GM19099 (cell line): ENCODE measurements around the gene SLC37A1.

Experiments
- POLR2A ChIP-seq: IDR thresholded peaks from 3 replicates; pipeline ENCODE4 v1.6.1; 2011; ENCODE audit warnings: low read depth; ENCODE audit not compliant: insufficient read length; ENCODE audit errors: extremely low read depth

The SLC37A1 gene

DNA sequence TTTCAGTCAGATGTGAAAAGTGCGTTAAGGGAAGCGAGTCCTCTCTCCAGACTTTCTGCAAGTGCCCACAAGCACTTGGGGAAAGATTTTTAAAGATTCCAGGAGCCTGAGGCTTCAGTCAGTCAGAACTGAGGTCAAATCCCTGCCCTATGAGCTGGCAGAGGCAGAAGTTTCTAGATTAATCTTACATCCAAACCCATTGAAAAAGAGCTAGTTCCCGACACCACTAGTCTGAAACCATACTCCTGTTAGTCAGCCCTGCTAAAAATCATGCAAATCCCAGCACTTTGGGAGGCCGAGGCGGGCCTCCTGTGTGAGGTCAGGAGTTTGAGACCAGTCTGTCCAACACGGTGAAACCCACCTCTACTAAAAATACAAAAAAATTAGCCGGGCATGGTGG lies 38.6 kb upstream of the SLC37A1 start:
- no peak for TF ChIP-seq POLR2A

GRCh38 chr21:42475526-42476387 lies 37.9 kb upstream of the SLC37A1 start:
- no peak for TF ChIP-seq POLR2A

DNA sequence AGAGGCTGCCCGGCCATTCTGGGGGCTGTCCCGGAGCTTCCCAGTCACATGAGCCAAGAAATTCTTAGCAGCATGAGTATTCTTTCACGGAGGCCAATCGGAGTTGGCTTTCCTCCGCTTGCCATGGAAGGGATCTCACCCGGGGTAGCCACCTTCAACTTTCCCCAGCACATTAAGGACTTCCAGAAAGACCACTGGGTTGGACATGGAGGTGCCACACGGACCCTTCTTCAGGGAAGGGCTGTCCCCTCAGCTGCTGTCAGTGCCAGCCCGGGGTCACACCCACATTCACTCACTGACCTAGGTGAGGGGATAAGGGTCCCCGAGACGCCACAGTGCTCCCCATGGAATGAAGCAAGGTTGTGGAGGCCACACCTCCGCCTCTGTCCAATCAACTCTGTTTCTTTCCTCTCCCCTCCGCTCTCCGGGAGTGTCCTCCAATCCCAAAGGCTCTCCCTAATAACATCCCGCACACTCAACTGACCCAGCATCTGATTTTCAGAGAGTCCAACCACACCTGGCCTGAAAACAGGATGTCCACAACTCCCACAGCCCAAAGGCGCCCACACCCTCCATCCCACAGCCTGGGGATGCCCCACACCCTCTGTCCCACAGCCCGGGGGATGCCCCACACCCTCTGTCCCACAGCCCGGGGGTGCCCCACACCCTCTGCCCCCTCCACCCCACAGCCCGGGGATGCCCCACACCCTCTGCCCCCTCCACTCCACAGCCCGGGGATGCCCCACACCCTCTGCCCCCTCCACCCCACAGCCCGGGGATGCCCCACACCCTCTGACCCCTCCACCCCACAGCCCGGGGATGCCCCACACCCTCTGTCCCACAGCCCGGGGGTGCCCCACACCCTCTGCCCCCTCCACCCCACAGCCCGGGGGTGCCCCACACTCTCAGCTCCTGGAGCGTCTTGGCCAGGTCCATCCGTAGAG lies 37.0 kb upstream of the SLC37A1 start:
- no peak for TF ChIP-seq POLR2A

DNA sequence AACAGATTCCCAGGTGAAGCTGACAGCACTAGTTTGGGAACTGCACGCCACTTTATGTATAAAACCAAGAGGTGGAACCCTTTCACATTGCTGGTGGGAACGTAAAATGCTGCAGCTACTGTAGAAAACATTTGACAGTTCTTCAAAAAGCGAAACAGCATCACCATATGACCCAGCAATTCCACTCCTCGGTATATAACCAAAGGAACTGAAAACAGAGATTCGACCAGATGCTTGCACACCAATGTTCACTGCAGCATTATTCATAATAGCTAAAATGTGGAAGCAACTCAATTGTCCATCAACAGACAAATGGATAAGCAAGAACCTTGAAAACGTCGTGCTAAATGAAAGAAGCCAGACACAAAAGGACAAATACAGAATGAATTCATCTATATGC lies 35.1 kb upstream of the SLC37A1 start:
- TF ChIP-seq POLR2A: no peak

DNA sequence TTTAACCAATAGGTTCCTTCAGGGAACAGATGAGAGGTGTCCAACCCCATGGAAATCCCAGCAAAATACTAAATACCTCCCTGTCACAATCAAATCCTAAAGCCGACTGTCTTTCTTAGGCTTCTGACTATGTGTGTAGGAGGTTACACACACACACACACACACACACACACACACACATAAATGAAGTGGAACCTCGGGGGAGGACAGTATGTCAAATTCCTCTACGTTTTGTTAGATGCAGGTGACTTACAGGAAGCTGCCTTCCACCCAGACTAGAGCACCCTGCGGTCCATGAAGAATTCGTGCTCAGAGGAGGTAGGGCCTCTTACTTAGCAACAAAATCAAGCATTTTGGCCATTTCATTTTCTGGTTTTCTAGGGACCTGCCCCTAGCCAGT lies 34.1 kb upstream of the SLC37A1 start:
- TF ChIP-seq POLR2A: no peak

GRCh38 chr21:42480736-42481135 lies 32.9 kb upstream of the SLC37A1 start:
- no peak for TF ChIP-seq POLR2A

GRCh38 chr21:42481169-42481568 lies 32.5 kb upstream of the SLC37A1 start:
- TF ChIP-seq POLR2A: no peak

GRCh38 chr21:42484966-42485365 lies 28.7 kb upstream of the SLC37A1 start:
- no peak for TF ChIP-seq POLR2A

GRCh38 chr21:42486072-42486471 lies 27.6 kb upstream of the SLC37A1 start:
- TF ChIP-seq POLR2A: no peak

- no peak for TF ChIP-seq POLR2A
Observed at GRCh38 chr21:42486531-42486930, 27.1 kb upstream of the SLC37A1 start.

- TF ChIP-seq POLR2A: no peak
Observed at GRCh38 chr21:42489006-42489563, 24.6 kb upstream of the SLC37A1 start.

DNA sequence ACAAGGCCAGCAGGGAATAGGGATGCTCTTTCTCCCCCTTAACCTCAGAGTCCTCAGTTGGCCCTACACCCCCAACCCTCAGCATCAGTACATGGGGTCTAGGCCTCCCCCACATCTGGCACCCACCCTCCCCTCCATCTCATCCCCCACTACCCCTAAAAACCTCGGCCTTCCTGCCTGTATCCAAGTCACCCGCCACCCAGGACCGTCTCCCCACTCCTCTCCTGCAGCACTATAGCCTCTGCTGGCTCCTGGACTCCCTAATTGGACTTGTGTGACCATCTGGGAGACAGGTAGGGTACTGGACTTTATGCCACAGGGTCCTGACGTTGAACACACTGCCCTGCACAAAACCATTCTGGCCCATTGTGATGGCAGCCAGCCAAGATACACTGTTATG lies 23.7 kb upstream of the SLC37A1 start:
- no peak for TF ChIP-seq POLR2A

DNA sequence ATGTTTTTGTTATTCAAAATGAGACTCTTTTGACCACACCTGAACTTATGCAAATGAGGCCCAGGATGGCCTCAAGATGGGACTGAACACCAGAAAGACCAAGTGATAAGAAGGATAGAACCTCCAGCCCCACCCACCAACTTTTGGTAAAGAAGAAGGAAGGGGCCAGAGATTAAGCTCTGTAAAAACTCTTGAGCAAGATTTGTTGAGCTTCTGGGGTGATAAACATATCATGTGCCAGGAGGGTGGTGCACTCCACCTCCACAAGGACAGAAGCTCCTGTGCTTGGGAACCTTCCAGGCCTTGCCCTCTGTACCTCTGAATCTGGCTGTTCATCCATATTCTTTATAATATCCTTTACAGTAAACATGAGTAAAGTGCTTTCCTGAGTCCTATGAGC lies 22.9 kb upstream of the SLC37A1 start:
- no peak for TF ChIP-seq POLR2A

- TF ChIP-seq POLR2A: no peak
Observed at GRCh38 chr21:42491328-42491727, 22.3 kb upstream of the SLC37A1 start.

DNA sequence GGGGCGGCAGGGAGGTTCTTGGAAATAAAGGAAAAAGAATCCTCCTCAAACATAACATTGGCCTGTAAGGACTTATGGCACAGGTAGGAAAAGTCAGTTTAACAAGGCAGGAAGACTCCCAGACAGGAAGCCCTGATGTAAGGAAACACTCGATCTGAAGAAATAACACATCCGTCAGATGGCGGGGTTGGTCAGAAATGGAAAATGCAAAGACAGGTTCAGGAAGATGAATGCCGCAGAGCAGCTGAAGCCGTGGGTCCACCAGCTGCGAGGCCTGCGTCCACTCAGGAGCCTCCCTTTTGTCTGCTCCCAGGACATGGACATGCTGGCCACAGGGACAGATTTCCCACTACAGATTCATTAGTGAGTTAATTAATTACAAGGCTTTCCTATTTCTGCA lies 21.5 kb upstream of the SLC37A1 start:
- TF ChIP-seq POLR2A: no peak

DNA sequence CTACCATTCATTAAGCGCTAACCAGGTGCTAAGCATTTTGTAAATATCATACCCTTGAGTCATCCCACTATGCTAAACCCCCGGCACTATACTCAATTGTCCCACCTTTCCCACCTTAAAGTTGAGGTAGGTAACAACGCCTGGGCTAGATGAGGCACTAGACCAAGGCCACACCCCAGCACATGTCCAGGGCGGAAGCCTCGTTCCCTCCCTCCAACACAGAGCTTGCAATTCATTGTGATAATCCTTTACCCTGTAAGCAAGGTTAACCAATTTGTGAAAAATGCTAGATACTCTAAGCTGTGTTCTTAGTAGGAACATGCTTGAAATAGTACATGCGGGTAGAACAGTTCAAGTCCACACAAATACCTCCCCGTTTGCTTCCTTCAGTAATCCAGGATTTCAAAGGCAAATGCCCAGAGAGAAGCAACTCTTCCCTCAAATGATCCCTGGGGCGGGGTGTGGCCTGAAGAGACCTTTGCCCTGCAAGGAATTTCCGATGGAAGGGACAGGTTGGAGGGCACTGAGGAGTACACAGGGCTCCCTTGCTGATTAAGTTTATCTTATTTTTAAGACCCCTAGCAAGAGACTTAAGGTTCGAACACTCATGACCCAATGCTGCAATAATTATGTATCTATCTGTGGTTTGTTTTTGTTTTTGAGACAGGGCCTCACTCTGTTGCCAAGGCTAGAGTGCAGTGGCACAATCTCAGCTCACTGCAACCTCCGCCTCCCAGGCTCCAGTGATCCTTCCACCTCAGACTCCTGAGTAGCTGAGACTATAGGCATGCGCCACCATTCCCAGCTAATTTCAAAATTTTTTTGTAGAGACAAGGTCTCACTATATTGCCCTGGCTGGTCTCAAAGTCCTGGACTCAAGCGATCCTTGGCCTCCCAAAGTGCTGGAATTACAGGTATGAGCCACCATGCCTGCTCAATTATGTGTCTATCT lies 20.3 kb upstream of the SLC37A1 start:
- no peak for TF ChIP-seq POLR2A
